Left renal pelvis (tissue), 4 donors: ENCODE measurements around the gene FOXQ1. TPM values are rescaled to one million over a fixed set of nuclear protein-coding genes. Genes with fewer than 3 reads are reported as not detected.
"Not testable (repeated sequence)": the region's sequence is repeated elsewhere in the genome, so short reads cannot be mapped to it uniquely, and the experiment has no call there.

Experiments used
- DNase-seq, 4 donors: peaks; one replicate each; pipeline ENCODE4 v3.0.0-alpha.2; 2013; ENCODE audit warnings: low read depth in 4 of 4, low spot score in 3 of 4
- polyA plus RNA-seq, 4 donors: library from polyadenylated mRNA; unstranded; fragments of 120-200 nt; gene quantifications; one replicate each; pipeline ENCODE4 v1.2.1, GENCODE V29; 2013; ENCODE audit not compliant: insufficient read length in 4 of 4

Gene FOXQ1
- polyA plus RNA-seq, 4 donors = 0.31 to 13.4 (median 12.7) TPM

DNA sequence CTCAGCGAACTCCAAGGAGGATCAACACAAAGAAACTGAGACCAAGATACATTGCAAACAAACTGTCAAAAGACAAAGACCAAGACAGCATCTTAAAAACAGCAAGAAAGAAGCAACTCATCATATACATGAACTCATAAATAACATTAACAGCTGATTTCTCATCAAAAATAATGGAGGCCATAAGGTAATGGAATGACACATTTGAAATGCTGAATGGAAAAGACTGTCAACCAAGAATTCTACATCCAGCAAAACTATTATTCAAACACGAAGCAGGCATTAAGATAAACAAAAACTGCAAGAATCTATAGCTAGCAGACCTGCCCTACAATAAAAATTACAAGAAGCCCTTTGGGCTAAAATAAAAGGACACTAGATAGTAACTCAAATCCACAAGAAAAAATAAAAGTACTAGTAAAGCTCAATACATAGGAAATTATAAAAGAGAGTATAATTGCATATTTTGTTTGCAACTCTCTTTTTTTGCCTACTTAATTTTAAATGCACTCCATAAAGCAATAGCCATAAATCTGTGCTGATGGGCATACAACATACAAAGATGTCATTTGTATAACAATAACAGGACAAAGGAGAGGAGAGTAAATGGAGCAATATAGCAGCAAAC, 39.6 kb downstream of the FOXQ1 start:
- DNase-seq = no peak

DNA sequence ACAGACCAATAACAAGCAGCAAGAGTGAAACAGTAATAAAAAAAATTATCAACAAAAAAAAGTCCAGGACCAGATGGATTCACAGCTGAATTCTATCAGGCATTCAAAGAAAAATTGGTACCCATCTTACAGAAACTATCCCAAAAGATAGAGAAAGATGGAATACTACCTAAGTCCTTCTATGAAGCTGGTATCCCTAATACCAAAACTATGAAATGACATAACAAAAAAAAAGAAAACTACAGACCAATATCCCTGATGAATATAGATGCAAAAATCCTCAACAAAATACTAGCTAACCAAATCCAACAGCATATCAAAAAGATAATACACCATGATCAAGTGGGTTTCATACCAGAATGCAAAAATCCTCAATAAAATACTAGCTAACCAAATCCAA, 43.2 kb downstream of the FOXQ1 start:
- not testable (repeated sequence) for DNase-seq

DNA sequence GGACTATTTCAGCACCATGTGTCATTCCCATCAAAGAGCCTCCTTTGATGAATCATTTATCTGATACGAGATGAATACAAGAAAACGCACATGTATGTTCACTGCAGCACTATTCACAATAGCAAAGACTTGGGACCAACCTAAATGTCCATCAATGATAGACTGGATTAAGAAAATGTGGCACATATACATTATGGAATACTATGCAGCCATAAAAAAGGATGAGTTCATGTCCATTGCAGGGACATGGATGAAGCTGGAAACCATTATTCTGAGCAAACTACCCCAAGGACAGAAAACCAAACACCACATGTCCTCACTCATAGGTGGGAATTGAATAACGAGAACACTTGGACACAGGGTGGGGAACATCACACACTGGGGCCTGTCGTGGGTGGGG, 49.8 kb downstream of the FOXQ1 start:
- DNase-seq = not testable (repeated sequence)

- DNase-seq = no peak
These were observed 50.7 kb downstream of the FOXQ1 start for GRCh38 chr6:1362643-1363042.

- no peak for DNase-seq
These were observed 51.4 kb downstream of the FOXQ1 start for GRCh38 chr6:1363298-1363697.

DNA sequence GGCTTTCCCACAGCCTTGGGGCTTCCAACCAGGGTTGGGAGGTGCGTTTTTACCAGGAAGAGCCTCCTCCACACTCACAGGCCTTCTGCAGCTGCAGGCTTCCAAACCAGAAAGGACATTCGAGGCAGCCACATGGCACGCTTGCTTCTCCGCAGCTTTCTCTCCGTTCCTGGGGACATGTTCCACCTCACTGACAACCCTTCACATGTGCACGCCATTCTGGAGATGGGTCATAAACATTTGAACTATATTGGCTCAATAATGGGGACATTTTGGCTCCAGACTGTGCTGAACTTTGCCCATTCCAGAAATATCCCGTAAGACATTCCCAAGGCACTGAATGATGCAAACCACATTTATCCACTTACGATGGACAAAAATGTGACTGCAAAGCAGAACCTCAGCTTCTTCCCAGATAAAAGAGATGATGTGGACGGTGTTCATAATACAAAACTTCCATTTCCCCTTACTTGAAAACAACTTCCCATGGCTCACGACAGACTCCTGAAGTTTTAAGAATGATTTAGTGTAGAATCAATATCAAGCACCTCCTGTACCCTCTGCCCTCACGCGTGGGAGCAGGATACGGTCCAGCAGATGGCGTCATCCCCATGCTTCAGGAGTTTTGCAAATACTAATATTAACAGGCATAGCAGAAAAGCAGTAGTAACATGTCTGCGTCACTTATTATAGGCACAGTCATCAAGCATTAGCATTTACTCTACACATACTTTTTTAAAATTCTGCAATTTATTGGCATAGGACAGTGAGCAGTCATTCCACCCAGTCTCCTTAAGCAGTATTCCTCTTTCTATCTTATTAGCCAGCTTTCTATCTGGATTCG, 52.1 kb downstream of the FOXQ1 start:
- no peak for DNase-seq

Other genes with a start within 250 kb of the FOXQ1 start
- under 1 TPM; 0.15 to 0.35 (median 0.27) TPM for gene FOXF2, start 77.5 kb downstream of the FOXQ1 start, polyA plus RNA-seq